ENCODE data around the gene INPP5A. TPM values are rescaled to one million over a fixed set of nuclear protein-coding genes. Genes with fewer than 3 reads are reported as not detected.
A peak's percentile ranks its signal among the peaks of the same experiment; 100 is the strongest.

INPP5A gene
- total RNA-seq, 2 donors from 2014 or later = 9.2 to 14.5 TPM

GRCh38 chr10:132619927-132620326 lies 82.3 kb downstream of the INPP5A start:
- intact Hi-C loops (cut with DNase I) = no loop called here
- Histone ChIP-seq H3K9me3 (peaks cover 0 to 6% (median 0%) of the 10 kb centered on the region in 3 donors), H3K36me3 (replicated peaks in 1 of 2; ENCODE audit: insufficient read depth in 1 of 2, low read depth in 2 of 2) (no peaks in the 10 kb centered on the region), H3K4me1 (no peaks in the 10 kb centered on the region), H3K4me3 (no peak overlapping the region), H3K27me3 (no peaks in the 10 kb centered on the region), H3K27ac (no peak overlapping the region)
- WGBS, 2 donors = 97% methylated on average over 2 of the region's 2 CpGs
- DNase-seq = no peak
- no peak for ATAC-seq
- no peak for TF ChIP-seq POLR2A (IDR thresholded peaks at IDR 0.05)
- TF ChIP-seq CTCF (IDR thresholded peaks at IDR 0.05) = no peak

DNA sequence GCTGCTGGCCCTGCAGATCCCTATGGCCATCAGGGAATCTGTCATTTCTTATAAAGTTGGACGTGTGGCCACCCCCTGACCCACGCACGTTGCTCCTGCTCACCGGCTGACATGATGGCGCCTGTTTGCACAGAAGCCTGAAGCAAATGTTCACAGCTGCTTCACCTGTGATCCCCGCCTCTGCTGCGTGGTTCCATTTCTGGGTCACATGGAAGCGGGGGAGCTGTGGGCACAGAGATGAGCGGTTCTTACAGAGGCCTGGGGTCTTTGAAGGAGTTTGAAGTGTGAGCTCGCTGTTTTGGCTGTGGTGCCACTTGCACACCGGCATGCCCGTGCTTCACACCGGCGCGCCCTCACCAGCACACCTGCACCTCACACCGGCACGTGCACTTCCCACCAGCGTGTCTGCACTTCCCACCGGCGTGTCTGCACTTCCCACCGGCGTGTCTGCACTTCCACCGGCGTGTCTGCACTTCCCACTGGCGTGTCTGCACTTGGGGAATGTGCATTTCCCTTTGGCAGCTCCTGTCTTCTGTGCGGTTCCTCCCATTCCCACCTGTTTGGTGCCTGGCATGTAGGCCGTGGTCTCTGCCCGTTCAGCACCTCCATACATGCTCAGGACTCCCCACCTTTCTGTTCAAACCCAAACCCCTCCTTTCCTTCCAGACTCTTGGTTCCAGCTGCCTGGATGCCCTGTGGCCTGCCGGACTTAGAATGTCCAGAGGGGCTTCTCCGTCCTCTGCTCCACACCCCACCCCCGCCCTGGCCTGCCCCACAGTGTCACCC lies 86.7 kb downstream of the INPP5A start:
- intact Hi-C loops (cut with DNase I) = no loop called here
- H3K27ac ChIP-seq = no peak overlapping the region

DNA sequence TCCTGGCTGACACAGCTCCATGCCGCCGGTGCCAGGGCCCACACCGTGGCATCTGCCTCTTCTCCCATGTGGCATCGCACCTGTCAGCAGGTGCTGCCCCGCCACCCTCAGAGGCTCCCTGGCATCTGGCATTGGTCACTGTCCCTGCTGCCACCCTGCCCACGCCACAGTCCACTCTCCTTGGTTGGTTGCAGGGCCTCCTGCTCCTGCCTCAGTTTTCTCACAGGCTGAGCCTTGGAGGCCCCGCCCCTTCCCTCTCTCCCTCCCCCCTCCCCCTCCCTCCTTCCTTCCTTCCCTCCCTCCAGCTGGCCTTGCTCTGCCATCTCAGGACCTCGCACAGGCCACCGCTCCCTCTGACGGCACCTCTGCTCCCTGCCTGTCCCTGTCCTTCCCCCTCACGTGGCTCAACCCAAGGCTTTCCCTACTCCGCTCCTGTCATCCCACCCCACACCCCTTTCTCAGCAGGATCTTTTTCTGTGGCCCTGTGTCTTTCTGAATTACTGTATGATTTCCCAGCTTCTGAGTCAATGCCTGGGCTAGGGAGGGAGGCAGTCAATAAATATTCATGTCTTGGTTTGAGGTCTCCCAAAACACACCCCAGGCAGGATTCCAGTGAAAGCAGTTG lies 87.4 kb downstream of the INPP5A start:
- peak in 1 of 4 donors; percentile 14 for DNase-seq

More for the DNA sequence above, 86.7 kb downstream of the INPP5A start:
- no peak overlapping the region for H3K4me3 ChIP-seq
- DNase-seq (peak in 1 of 4 donors; percentile 7), ATAC-seq (no peak)
- H3K9me3 ChIP-seq = peaks cover 0 to 6% (median 0%) of the 10 kb centered on the region in 3 donors
- H3K4me1 ChIP-seq = peaks cover 9% of the 10 kb centered on the region
- no peaks in the 10 kb centered on the region for H3K36me3 ChIP-seq (replicated peaks in 1 of 2; ENCODE audit: insufficient read depth in 1 of 2, low read depth in 2 of 2)
- TF ChIP-seq POLR2A (IDR thresholded peaks at IDR 0.05) = no peak
- TF ChIP-seq CTCF (IDR thresholded peaks at IDR 0.05) = no peak
- WGBS, 2 donors = 93 to 94% methylated on average over 26 to 31 of the region's 31 CpGs
- H3K27me3 ChIP-seq = no peaks in the 10 kb centered on the region

DNA sequence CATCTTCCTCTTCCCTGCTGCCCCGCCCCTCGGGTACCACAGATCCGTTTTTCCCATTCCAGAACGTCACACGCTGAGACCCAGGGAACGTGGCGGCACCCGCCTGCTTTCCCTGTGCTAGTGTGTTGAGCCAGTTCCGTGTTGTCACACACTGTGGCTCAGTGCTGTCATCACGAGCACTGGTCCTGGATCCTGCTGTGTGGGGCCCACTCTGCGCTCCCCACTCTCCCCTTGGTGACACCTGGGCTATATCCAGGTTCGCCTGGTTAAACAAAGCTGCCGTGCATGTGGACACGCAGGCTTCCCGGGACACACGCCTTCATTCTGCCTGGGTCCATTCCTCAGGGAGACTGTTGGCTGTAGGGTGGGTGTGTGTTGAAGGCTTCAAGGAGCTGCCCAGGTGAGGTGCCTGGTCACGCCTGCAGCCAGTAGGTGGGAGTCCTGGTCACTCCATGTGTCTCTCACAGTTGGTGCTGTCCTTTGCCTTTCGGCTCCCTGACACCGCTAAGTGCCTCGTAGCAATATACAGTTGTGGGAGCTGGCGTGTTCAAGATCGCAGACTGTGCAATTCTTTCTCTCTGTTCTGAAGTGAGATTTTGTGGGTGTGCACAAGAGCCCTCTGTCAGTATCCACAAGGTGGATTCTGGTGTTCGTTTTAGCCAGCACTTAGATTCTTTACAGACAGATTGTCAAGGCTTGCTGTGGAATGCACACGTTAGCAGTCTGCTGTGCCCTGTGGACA lies 88.6 kb downstream of the INPP5A start:
- Histone ChIP-seq H3K27me3 (no peaks in the 10 kb centered on the region), H3K9me3 (no peaks in the 10 kb centered on the region), H3K36me3 (replicated peaks in 1 of 2; ENCODE audit: insufficient read depth in 1 of 2, low read depth in 2 of 2) (no peaks in the 10 kb centered on the region), H3K27ac (no peak overlapping the region), H3K4me3 (no peak overlapping the region), H3K4me1 (peaks cover 16% of the 10 kb centered on the region)
- DNase-seq = peak in 2 of 4 donors; percentile 7
- intact Hi-C loops (cut with DNase I) = no loop called here
- 89 to 97% methylated on average over 22 to 24 of the region's 24 CpGs for WGBS, 2 donors
- TF ChIP-seq POLR2A (IDR thresholded peaks at IDR 0.05) = no peak
- TF ChIP-seq CTCF (IDR thresholded peaks at IDR 0.05) = no peak
- ATAC-seq = no peak

More for the DNA sequence above, 87.4 kb downstream of the INPP5A start:
- Histone ChIP-seq H3K27ac (no peak overlapping the region), H3K4me1 (peaks cover 10% of the 10 kb centered on the region), H3K9me3 (peaks cover 0 to 3% (median 0%) of the 10 kb centered on the region in 3 donors), H3K27me3 (no peaks in the 10 kb centered on the region), H3K36me3 (replicated peaks in 1 of 2; ENCODE audit: insufficient read depth in 1 of 2, low read depth in 2 of 2) (no peaks in the 10 kb centered on the region), H3K4me3 (no peak overlapping the region)
- TF ChIP-seq CTCF (IDR thresholded peaks at IDR 0.05) (no peak), POLR2A (IDR thresholded peaks at IDR 0.05) (no peak)
- WGBS, 2 donors = 47 to 60% methylated on average over 11 to 12 of the region's 12 CpGs
- no peak for ATAC-seq
- intact Hi-C loops (cut with DNase I) = no loop called here
